K562 (cell line): ENCODE data around the gene ZKSCAN3. TPM values are rescaled to one million over a fixed set of nuclear protein-coding genes. Genes with fewer than 3 reads are reported as not detected.

Experiments used
- ARID3A ChIP-seq: IDR thresholded peaks from 2 replicates; pipeline ENCODE4 v1.6.1; 2012; ENCODE audit warnings: low read depth, low read length, improper control_type of control experiment, borderline replicate concordance
- BHLHE40 ChIP-seq: IDR thresholded peaks from 2 replicates; pipeline ENCODE4 v1.6.1; 2011; ENCODE audit warnings: low read length, improper control_type of control experiment
- FOXJ2 ChIP-seq: fragments of 200-800 bp; sonication (Bioruptor generic); IDR thresholded peaks from 2 replicates; pipeline ENCODE4 v1.6.1; 2016; ENCODE audit warnings: missing genetic modification characterization, missing compliant biosample characterization
- FUS ChIP-seq: fragments of 200-400 bp; formaldehyde crosslinking; optimal IDR thresholded peaks from 2 replicates; pipeline ENCODE3; 2017; ENCODE audit warnings: low read depth, low read length
- HDAC6 ChIP-seq: IDR thresholded peaks from 2 replicates; pipeline ENCODE4 v1.6.1; 2012; ENCODE audit warnings: low read depth, mild to moderate bottlenecking, control low read depth, inconsistent platforms, low read length, moderate library complexity
- IRF1 ChIP-seq: sonication (generic); formaldehyde crosslinking; IDR thresholded peaks from 2 replicates; pipeline ENCODE4 v1.8.0; 2022; ENCODE audit warnings: missing genetic modification reagents, mild to moderate bottlenecking, borderline replicate concordance
- PRMT5 ChIP-seq: sonication (generic); formaldehyde crosslinking; IDR thresholded peaks from 2 replicates; pipeline ENCODE4 v1.5.0; 2020; ENCODE audit warnings: missing genetic modification reagents
- REST ChIP-seq, 2 experiments: fragments of 450-650 bp; formaldehyde crosslinking in 1 of 2; IDR thresholded peaks; 2 replicates each; pipeline versions ENCODE4 v1.4.0 to v1.6.1; 2014 to 2020; ENCODE audit warnings: mild to moderate bottlenecking in 2 of 2, borderline replicate concordance in 1 of 2, low read depth in 1 of 2
- SMARCA4 ChIP-seq: fragments of 450-650 bp; IDR thresholded peaks from 2 replicates; pipeline ENCODE4 v1.6.1; 2016
- ZNF324 ChIP-seq: fragments of 250-450 bp; sonication (Bioruptor Pico); IDR thresholded peaks from 2 replicates; pipeline ENCODE4 v1.4.0; 2020; ENCODE audit warnings: mild to moderate bottlenecking
- ZNF518B ChIP-seq: fragments of 250-450 bp; sonication (Bioruptor Pico); IDR thresholded peaks from 2 replicates; pipeline ENCODE4 v1.5.0; 2021; ENCODE audit warnings: mild to moderate bottlenecking, moderate library complexity
- ZNF707 ChIP-seq: fragments of 250-450 bp; sonication (Bioruptor Pico); conservative IDR thresholded peaks from 2 replicates; pipeline ENCODE4 v1.8.0; 2022; ENCODE audit warnings: inconsistent platforms, mild to moderate bottlenecking, moderate library complexity
- polyA plus RNA-seq, 8 experiments: library from polyadenylated mRNA; depleted of rRNA in 4 of 8; stranded (reverse) in 5 of 8; unstranded in 3 of 8; fragments of >200 nt; fragmentation: Nextera tagmentation in 2 of 8; fragmentation: Illumina TruSeq in 1 of 8; extraction: Ambion mirVana in 2 of 8; extraction: Trizol in 1 of 8; gene quantifications; 2 replicates each; pipeline versions ENCODE4 v1.2.1 to v1.2.3, GENCODE V29; 2011 to 2014; ENCODE audit warnings: inconsistent platforms in 1 of 8, missing spikeins in 1 of 8
- total RNA-seq, 7 experiments: library from RNA; depleted of rRNA in 6 of 7; stranded (reverse); fragments of >200 nt in 6 of 7; fragmentation: Illumina TruSeq in 2 of 7; extraction: Trizol in 2 of 7; gene quantifications; 2 replicates each; pipeline versions ENCODE4 v1.2.1 to v1.2.3, GENCODE V29; 2011 to 2021; ENCODE audit warnings: low replicate concordance in 1 of 7

ZKSCAN3 gene
- total and polyA plus RNA-seq, 9 of the 15 experiments (the other 6 are each of a cell fraction or from before 2014, with no cell fraction given): 3.0 to 12.4 (median 10.2) TPM

GRCh38 chr6:28349892-28350737, at the start of gene ZKSCAN3 (continued):
- no peak for TF ChIP-seq ARID3A
- peak; percentile 88 for TF ChIP-seq FOXJ2
- no peak for TF ChIP-seq ZNF707 (CRISPR knock-in tag)
- TF ChIP-seq FUS: no peak
- TF ChIP-seq ZNF324: no peak
- TF ChIP-seq ZNF518B (CRISPR knock-in tag): no peak
- peak; percentile 26; the same call in 1 of the 2 replicates for TF ChIP-seq REST (IDR thresholded peaks at IDR 0.05; ENCODE audit: borderline replicate concordance)
- no peak for TF ChIP-seq REST (CRISPR knock-in tag; IDR thresholded peaks at IDR 0.05; ENCODE audit: low read depth)
- TF ChIP-seq IRF1 (CRISPR knock-in tag): no peak
- TF ChIP-seq HDAC6: no peak
- TF ChIP-seq BHLHE40: no peak
- TF ChIP-seq PRMT5 (CRISPR knock-in tag): no peak
- TF ChIP-seq SMARCA4: peak; percentile 84
